ENCODE results near the gene CFAP65.

CFAP65 gene

DNA sequence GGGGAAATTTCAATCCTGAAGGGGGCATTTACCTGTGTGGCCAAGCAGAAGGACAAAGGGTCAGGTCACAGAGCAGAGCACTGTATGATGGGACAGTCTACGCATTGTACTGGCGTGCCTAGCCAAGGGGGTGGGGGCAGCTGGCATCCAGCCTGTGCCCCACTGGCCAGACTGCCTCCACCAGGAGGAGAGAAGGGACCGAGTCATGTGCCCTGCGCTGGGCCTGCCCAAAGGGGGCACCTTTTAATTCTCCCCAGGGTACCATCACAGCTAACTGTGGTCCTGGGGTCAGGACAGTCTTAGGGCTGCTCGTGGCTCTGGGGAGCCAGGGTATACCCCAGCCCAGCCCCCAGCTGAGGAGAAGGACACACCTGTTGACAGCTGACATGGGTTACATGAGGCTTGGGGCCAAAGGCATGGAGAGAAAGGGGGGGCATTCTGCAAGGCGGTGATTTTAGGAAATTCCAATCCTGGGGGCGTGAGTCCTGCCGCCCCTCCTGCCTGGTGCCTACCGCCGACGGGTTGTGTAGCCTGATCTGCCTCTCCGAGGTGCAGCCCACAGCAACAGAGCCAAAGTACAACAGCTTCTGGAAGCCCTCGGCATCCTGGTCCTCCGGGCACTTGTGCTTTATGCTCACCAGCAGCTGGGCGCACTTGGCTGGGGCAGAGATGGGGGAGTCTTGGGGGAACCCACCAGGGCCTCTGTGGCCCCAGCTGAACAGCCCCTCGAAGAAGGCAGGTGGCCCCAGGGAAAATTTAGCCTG, 11.0 kb downstream of the CFAP65 start:
- TF ChIP-seq, protein P1, sequence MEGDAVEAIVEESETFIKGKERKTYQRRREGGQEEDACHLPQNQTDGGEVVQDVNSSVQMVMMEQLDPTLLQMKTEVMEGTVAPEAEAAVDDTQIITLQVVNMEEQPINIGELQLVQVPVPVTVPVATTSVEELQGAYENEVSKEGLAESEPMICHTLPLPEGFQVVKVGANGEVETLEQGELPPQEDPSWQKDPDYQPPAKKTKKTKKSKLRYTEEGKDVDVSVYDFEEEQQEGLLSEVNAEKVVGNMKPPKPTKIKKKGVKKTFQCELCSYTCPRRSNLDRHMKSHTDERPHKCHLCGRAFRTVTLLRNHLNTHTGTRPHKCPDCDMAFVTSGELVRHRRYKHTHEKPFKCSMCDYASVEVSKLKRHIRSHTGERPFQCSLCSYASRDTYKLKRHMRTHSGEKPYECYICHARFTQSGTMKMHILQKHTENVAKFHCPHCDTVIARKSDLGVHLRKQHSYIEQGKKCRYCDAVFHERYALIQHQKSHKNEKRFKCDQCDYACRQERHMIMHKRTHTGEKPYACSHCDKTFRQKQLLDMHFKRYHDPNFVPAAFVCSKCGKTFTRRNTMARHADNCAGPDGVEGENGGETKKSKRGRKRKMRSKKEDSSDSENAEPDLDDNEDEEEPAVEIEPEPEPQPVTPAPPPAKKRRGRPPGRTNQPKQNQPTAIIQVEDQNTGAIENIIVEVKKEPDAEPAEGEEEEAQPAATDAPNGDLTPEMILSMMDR (IDR thresholded peaks at IDR 0.05; ENCODE audit: borderline replicate concordance, insufficient read depth, low read depth, low read length) = no peak
- no peak overlapping the region for H3K4me3 ChIP-seq (ENCODE audit: low read depth, low read length)

DNA sequence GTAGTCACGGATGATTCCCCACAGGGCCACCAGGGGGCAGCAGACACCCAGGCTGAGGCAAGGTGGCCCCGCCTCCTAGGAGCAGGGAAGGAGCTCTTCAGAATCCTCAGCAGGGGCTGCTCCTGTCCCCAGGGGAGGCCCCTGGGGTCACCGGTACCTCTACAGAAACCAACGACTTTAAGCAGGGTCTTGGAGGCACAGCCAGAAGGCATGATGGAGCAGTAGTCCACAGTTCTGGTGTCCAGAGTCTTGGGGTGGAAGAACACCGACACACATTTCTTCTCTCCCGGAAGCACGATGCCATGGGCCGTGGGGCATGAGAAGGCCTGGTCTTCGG, 11.5 kb downstream of the CFAP65 start:
- H3K4me3 ChIP-seq (ENCODE audit: low read depth, low read length) = no peak overlapping the region
- TF ChIP-seq, protein P1 (IDR thresholded peaks at IDR 0.05; ENCODE audit: borderline replicate concordance, insufficient read depth, low read depth, low read length) = peak; percentile 99

DNA sequence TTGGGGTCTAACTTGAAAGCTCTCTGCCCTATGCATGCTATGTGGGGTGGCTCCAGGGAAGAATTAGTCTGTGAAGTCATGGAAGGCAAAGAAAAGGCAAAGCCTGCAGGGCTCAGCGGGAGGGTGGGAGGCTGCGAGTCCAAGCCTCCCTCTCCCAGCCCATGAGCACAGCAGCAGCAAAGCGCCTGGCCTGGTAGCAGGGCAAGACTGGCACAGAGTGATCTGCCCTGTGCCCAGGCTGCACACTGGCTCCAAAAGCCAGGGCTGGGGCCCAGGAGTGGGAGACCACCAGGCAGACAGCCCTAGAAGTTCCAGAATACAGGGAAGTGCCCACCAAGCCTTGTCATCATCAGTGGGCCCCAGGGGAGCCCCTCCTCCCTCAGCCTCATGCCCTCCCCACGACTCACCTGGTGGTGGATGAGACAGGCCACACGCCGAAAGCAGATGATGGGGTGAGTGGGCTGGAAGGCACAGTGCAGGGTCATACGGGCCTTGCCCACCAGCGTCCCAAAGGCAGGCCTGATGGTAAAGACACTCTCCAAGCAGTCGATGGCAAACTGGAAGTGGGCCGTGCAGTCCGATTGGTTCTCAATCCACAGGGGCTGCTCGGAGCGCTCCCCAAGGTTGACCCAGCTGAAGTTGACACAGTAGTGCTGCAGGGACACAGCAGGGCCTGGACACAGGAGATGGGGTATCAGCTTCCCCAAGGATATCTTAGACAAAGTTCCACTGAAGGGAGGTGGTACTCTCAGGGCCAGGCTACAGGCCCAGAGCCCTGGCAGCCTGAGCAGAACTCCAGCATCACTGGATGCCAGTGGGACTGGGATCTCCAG, 12.1 kb downstream of the CFAP65 start:
- TF ChIP-seq, protein P1 (IDR thresholded peaks at IDR 0.05; ENCODE audit: borderline replicate concordance, insufficient read depth, low read depth, low read length) = no peak
- no peak overlapping the region for H3K4me3 ChIP-seq (ENCODE audit: low read depth, low read length)

DNA sequence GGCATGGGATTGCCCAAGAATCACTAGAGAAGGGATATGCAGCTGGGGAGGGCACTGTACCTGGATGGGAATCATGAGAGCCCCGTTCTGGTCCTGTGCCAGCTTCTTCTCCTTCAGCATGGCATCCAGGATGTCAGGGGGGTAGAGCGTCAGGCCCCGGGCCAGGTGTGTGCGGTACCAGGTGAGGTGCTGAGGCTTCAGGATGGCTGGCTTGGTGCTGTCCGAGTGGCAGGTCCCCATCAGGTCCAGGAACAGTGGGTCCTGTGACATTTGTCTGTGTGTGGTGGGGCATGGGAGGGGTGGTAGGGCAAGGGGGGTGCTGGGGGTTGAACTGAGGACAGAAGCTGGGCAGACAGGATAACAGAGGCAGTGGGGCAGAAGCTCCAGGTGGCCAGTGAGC, 13.2 kb downstream of the CFAP65 start:
- TF ChIP-seq, protein P1 (IDR thresholded peaks at IDR 0.05; ENCODE audit: borderline replicate concordance, insufficient read depth, low read depth, low read length) = no peak
- H3K4me3 ChIP-seq (ENCODE audit: low read depth, low read length) = no peak overlapping the region

DNA sequence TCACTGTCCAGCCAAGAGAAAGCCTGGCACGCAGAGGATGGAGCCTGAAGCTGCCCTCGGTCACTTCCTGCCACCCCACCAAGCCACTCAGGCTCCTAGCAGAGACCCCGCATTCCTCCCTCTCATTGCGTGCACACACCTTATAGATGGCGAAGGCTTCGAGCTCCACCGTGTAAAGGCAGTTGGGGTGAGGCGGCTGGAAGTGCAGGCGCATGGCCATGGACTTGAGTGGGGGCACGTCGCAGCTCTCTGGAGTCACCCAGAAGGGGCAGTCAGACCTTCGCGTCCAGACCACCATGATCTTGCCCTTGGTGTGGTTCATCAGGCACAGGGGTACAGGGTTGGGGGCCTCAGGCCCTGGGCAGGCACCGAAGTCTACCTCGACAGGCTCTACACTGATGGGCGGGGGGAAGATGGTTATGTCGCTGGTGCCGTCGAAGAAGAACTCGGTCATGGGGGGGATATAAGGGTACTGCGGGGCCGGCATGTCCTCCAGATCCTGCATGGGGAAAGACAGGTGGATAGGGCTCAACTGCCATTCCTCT, 13.7 kb downstream of the CFAP65 start:
- H3K4me3 ChIP-seq (ENCODE audit: low read depth, low read length) = no peak overlapping the region
- TF ChIP-seq, protein P1 (IDR thresholded peaks at IDR 0.05; ENCODE audit: borderline replicate concordance, insufficient read depth, low read depth, low read length) = no peak

DNA sequence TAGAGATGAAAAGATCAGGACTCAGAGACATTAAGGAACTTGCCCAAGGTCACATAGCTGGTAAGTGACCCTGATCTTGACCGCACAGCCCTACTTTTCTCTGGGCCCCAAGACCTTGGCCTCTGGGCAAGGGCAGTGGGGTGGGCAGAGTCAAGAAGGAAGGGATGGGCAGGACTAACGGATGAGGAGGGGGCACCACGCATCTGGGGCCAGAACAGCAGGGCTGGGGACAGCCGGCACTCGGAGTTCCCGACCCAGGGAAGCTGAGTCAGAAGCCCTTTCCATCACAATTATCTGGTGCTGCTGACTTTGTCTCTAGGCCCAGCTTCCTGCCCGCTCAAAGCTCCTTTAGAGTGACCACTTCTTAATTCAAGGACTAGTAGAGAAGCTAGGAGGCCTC, 14.4 kb downstream of the CFAP65 start:
- H3K4me3 ChIP-seq (ENCODE audit: low read depth, low read length) = no peak overlapping the region
- TF ChIP-seq, protein P1 (IDR thresholded peaks at IDR 0.05; ENCODE audit: borderline replicate concordance, insufficient read depth, low read depth, low read length) = no peak

Data from GM12875 (cell line).